A673 (cell line): ENCODE results near the gene TOMM5. TPM values are rescaled to one million over a fixed set of nuclear protein-coding genes. Genes with fewer than 3 reads are reported as not detected.

Source experiments
- BruUV-seq: library from RNA; stranded (reverse); fragments of 400-500 nt; replicated peaks from 2 replicates; lab custom pipeline; 2021; lab: Mats Ljungman, UMichigan
- CTCF ChIA-PET: fragments of 300-600 bp; sonication (Branson Sonifier 250); formaldehyde crosslinking; loops from one replicate; lab custom pipeline; 2022; ENCODE audit warnings: antibody characterized with exemption; lab: Charles Lee
- POLR2A ChIA-PET: fragments of 300-600 bp; sonication (Branson Sonifier 250); formaldehyde crosslinking; loops from one replicate; lab custom pipeline; 2022; ENCODE audit warnings: antibody characterized with exemption; ENCODE audit not compliant: low non-redundant PET; lab: Charles Lee
- DNase-seq: peaks from one replicate; pipeline ENCODE4 v3.0.0-alpha.2; 2015; ENCODE audit warnings: low spot score
- H3K27ac ChIP-seq: fragments of 200-600 bp; sonication (generic); 2 replicates; pipeline ENCODE4 v1.5.1; 2016; ENCODE audit warnings: mixed run types, low read depth, mild to moderate bottlenecking, mixed read lengths, antibody characterized with exemption, low read length; ENCODE audit not compliant: poor library complexity, severe bottlenecking
- H3K27me3 ChIP-seq: fragments of 200-600 bp; sonication (generic); replicated peaks from 2 replicates; pipeline ENCODE4 v1.6.1; 2017; ENCODE audit warnings: mixed run types, low read depth, mild to moderate bottlenecking, mixed read lengths, antibody characterized with exemption, low read length; ENCODE audit not compliant: insufficient read depth, poor library complexity
- H3K36me3 ChIP-seq: fragments of 200-600 bp; sonication (generic); 2 replicates; pipeline ENCODE4 v1.6.1; 2016; ENCODE audit warnings: mixed run types, mild to moderate bottlenecking, mixed read lengths, antibody characterized with exemption, low read length; ENCODE audit not compliant: insufficient read depth, poor library complexity, severe bottlenecking
- H3K4me1 ChIP-seq: fragments of 200-600 bp; sonication (generic); 2 replicates; pipeline ENCODE4 v1.6.1; 2017; ENCODE audit warnings: mixed run types, mild to moderate bottlenecking, mixed read lengths, antibody characterized with exemption, low read length; ENCODE audit not compliant: insufficient read depth, poor library complexity, severe bottlenecking
- H3K4me3 ChIP-seq: fragments of 200-600 bp; sonication (generic); 2 replicates; pipeline ENCODE4 v1.5.1; 2016; ENCODE audit warnings: low read depth, mixed run types, mild to moderate bottlenecking, mixed read lengths, low read length; ENCODE audit not compliant: poor library complexity, severe bottlenecking
- H3K9me3 ChIP-seq: fragments of 200-600 bp; sonication (generic); 2 replicates; pipeline ENCODE4 v1.6.1; 2016; ENCODE audit warnings: mixed run types, low read depth, mild to moderate bottlenecking, mixed read lengths, antibody characterized with exemption, low read length; ENCODE audit not compliant: poor library complexity, severe bottlenecking
- CTCF ChIP-seq: fragments of 300-800, 200-600 bp; sonication (generic); conservative IDR thresholded peaks from 2 replicates; pipeline ENCODE4 v1.5.1; 2017; ENCODE audit warnings: low read depth, mild to moderate bottlenecking, antibody characterized with exemption, low read length, moderate library complexity, mixed read lengths
- EZH2 ChIP-seq: fragments of 200-600 bp; sonication (generic); IDR thresholded peaks from 2 replicates; pipeline ENCODE4 v1.6.1; 2017; ENCODE audit warnings: borderline replicate concordance, low read depth, mild to moderate bottlenecking, mixed read lengths, antibody characterized with exemption, low read length; ENCODE audit not compliant: poor library complexity, severe bottlenecking
- intact Hi-C: fragments of 100-400 bp; cut with micrococcal nuclease; formaldehyde crosslinking; loops from one replicate; pipeline ENCODE4 v1.10.0; 2022; ENCODE audit not compliant: unreplicated experiment
- total RNA-seq: library from RNA; stranded (reverse); gene quantifications from 2 replicates; pipeline ENCODE4 v1.2.3, GENCODE V29; 2021

The TOMM5 gene
- total RNA-seq, 1 experiment from 2014 or later = 247 TPM

- no peak overlapping the region for H3K4me3 ChIP-seq
- no peaks in the 10 kb centered on the region for H3K9me3 ChIP-seq
- ChIA-PET CTCF (no interaction called here), POLR2A (no interaction called here)
- H3K27ac ChIP-seq = no peak overlapping the region
- BruUV-seq = no TSS peak
- peaks cover 8% of the 10 kb centered on the region for H3K4me1 ChIP-seq
- no peaks in the 10 kb centered on the region for H3K27me3 ChIP-seq
- H3K36me3 ChIP-seq = no peaks in the 10 kb centered on the region
- intact Hi-C loops = no loop called here
- DNase-seq = no peak
- TF ChIP-seq EZH2 (no peak), CTCF (no peak)
Observed at GRCh38 chr9:37619806-37620205, 27.4 kb upstream of the TOMM5 start.

- no TSS peak for BruUV-seq
- no peaks in the 10 kb centered on the region for H3K27me3 ChIP-seq
- CTCF ChIA-PET = no interaction called here
- H3K9me3 ChIP-seq = no peaks in the 10 kb centered on the region
- H3K4me3 ChIP-seq = no peak overlapping the region
- no peak overlapping the region for H3K27ac ChIP-seq
- DNase-seq = no peak
- peaks cover 8% of the 10 kb centered on the region for H3K4me1 ChIP-seq
- TF ChIP-seq CTCF (no peak), EZH2 (no peak)
- POLR2A ChIA-PET = no interaction called here
- H3K36me3 ChIP-seq = no peaks in the 10 kb centered on the region
- intact Hi-C loops = no loop called here
Observed at GRCh38 chr9:37618817-37619216, 26.4 kb upstream of the TOMM5 start.

GRCh38 chr9:37617832-37618231 is 25.4 kb upstream of the TOMM5 start:
- Histone ChIP-seq H3K36me3 (no peaks in the 10 kb centered on the region), H3K4me3 (no peak overlapping the region), H3K4me1 (peaks cover 8% of the 10 kb centered on the region), H3K27me3 (no peaks in the 10 kb centered on the region), H3K27ac (no peak overlapping the region), H3K9me3 (no peaks in the 10 kb centered on the region)
- DNase-seq = peak; percentile 51
- CTCF ChIA-PET = no interaction called here
- POLR2A ChIA-PET = no interaction called here
- no TSS peak for BruUV-seq
- TF ChIP-seq EZH2 (no peak), CTCF (no peak)
- intact Hi-C loops = no loop called here
